Stimulated activated CD4-positive, alpha-beta T cell treated with anti-CD3 and anti-CD28 coated beads, Interleukin-1b, Interleukin-23, amount 100 ng/mL, for 24 hours (primary cell): ENCODE measurements around the gene RSRC1.

Experiments used
- DNase-seq, 4 experiments: peaks; one replicate each; pipeline ENCODE4 v3.0.0-alpha.2; 2020; ENCODE audit warnings: low read depth in 4 of 4, low spot score in 1 of 4

Gene RSRC1

GRCh38 chr3:158127250-158128219, 17.6 kb downstream of the RSRC1 start:
- DNase-seq, result no peak

DNA sequence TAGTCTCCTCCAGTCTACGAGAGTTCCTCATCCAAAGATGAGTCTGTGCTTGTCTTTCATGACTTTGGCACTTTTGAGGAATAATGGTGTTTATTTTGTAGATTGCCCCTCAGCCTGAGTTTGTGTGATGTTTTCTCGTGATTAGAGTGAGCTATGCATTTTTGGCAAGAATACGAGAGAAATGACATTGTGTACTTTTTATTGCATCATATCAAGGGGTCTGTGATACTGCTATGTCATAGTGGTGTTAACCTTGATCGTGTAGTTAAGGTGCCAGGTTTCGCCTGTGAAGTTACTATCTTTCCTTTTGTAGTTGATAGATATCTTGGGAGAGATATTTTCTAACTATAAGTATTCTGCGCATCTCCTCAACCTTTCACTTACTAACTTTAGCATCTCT, 18.9 kb downstream of the RSRC1 start:
- DNase-seq, result no peak

GRCh38 chr3:158134363-158134762, 24.5 kb downstream of the RSRC1 start:
- DNase-seq, result no peak

DNA sequence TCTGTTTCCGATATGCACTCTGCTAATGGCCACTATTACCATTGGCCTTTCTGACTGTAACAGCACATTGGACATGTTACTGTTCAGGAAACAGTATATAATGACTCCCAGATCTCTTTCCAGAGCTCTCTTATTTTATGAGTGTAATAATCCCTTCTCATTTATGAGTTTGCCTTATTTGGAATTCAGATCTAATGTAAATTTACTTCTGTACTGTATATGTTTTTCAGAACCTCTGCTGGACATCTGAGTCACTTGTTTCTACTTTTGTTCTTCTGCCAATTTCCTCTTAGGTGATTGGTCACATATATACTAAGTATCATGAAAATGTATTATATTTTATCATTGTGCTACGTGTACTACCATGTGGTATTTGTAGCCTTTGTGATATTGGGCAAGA, 30.5 kb downstream of the RSRC1 start:
- no peak for DNase-seq

- DNase-seq, result no peak
Measured at GRCh38 chr3:158148218-158148617, 38.3 kb downstream of the RSRC1 start.

- DNase-seq, result no peak
Measured at GRCh38 chr3:158152186-158152585, 42.3 kb downstream of the RSRC1 start.

- no peak for DNase-seq
Measured at GRCh38 chr3:158158969-158159368, 49.1 kb downstream of the RSRC1 start.

GRCh38 chr3:158159714-158160113, 49.8 kb downstream of the RSRC1 start:
- no peak for DNase-seq

DNA sequence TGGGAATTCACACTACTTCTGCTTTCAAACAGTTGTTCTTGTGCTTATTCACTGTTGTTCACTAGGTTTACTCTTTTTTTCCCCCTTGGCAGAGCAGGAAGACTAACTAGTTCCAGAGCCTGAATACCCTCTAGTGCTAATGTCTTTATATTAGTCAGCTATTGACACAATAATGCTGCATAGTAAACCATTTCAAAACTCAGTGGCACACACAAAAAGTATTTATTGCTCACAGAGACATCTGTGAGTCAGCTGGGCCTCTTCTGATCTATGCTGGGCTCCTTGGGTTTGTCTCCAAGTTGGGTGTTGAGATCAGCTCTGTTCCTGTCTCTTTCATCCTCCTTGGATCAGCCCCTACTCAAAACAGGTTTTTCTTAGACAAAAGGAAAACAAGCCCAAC, 51.1 kb downstream of the RSRC1 start:
- DNase-seq, result no peak

DNA sequence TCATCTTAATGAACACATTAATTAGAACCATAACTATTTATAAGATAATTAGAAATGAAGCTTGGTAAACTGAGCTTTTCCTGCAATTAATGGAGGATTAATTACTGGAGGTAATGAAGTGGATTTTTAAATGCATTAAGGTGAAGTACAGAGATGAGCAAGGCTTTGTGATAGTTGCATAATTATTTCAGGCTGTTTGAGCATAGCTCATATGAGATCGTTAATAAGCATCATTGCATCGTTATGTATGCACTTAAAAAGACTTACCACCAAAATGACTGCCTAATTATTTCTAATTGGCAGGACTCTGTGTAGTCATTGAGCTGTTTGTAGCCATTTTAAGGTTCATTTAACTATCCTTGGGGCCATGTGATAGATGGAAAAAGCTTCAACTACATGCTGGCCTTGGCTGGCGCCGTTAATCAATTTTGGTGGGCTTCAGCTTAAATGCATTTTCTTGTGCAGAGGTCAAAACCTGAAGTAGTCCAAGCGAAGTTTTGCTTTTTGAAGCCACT, 55.3 kb downstream of the RSRC1 start:
- no peak for DNase-seq

DNA sequence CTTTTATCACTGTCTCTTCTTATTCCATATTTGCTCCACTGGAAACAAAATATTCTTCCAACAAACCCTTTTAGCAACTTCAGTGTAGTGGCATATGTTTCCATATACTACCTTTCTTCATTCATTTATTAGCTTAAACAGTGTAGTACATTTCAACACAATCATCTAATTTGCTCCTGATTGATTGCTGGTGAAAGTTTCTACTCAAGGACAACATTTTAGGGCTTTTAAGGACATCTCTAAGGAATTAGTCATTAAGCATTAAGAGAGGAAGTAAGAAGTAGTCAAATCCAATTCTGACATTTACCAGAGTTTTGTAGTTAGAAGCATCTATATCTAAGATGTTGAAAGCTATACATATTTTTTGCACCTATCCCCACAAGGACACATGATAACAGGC, 55.8 kb downstream of the RSRC1 start:
- DNase-seq, result no peak

GRCh38 chr3:158166223-158166622, 56.3 kb downstream of the RSRC1 start:
- DNase-seq, result no peak

DNA sequence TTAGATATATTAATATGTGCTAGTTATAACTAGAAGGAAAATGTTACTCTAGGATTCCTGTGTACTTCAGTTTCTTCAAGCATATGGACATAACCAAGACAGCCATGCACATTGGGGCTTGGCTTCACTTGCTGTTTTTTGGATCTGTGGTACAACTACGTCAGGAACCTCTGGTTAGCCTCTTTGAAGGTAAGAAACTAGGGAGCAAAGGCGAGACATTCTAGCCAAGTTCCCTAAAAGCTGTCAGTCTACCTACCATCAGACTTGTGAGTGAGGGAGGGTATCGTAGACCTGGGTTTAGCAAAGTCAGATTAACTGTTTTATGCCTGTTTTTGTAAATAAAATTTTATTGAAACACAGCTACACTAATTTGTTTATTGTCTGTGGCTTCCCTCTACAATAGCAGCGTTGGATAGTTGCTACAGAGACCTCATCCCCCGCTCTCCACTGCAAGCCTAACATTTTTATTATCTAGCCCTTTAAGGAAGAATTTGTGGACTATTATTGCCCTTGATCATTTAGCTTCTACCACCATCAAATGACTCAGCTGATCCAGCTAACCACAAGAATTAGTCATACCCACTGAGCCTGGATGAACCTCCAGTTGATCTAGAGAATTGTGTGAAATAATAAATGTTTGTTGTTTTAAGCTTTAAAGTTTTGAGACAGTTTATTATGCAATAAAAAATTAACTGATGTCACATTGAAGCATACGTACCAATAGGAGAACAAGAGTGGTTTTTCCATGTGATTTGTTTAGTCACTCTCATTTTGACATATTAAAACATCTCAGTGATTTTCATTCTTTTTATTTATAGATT, 58.1 kb downstream of the RSRC1 start:
- no peak for DNase-seq

GRCh38 chr3:158169091-158169491, 59.2 kb downstream of the RSRC1 start:
- no peak for DNase-seq

DNA sequence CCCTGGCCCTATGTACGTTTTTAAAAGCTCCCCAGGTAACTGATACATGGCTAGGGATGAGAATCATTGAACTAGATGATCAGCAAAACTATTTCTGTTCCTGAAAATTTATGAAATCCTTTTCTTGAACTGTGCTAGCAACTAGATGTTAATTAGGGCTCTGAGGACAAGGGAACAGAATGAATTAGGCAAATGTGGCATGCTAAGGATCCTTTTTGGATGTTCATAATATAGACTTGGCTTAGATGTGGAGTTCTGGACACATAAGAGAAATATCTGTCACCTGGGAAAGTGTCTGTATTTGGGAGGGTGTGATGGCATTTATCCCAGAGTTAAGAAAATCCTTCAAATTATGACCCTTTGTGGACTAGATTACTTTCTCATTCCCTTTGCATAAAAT, 71.2 kb downstream of the RSRC1 start:
- no peak for DNase-seq

GRCh38 chr3:158185711-158186110, 75.8 kb downstream of the RSRC1 start:
- DNase-seq, result no peak

DNA sequence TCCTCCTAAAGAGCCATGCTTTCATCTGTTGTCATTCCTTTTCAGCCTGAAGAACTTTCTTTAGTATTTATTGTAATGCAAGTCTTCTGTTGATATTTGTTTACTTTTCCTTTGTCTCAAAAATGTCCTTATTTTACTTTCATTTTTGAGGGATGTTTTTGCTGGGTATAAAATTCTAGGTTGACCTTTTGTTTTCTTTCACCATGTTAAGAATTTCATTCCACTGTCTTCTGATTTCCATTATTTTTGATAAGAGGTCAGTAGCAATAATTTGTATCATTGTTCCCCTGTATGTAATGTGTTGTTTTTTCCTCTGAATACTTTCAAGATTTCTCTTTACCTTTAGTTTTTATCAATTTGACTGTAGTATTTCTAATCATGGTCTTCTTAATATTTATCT, 91.1 kb downstream of the RSRC1 start:
- DNase-seq, result no peak

- DNase-seq, result no peak
Measured at GRCh38 chr3:158205324-158205723, 95.4 kb downstream of the RSRC1 start.

- no peak for DNase-seq
Measured at GRCh38 chr3:158205994-158206393, 96.1 kb downstream of the RSRC1 start.

- DNase-seq, result no peak
Measured at GRCh38 chr3:158210067-158210466, 100.2 kb downstream of the RSRC1 start.

GRCh38 chr3:158213461-158213860, 103.6 kb downstream of the RSRC1 start:
- DNase-seq, result no peak

GRCh38 chr3:158217992-158218391, 108.1 kb downstream of the RSRC1 start:
- no peak for DNase-seq
